ENCODE measurements around the gene RPL11. TPM values are rescaled to one million over a fixed set of nuclear protein-coding genes. Genes with fewer than 3 reads are reported as not detected.

Gene RPL11
- total and polyA plus RNA-seq, 2 of the 8 experiments (the other 6 are each of a cell fraction or from before 2014, with no cell fraction given), result 1,192 to 1,426 TPM

DNA sequence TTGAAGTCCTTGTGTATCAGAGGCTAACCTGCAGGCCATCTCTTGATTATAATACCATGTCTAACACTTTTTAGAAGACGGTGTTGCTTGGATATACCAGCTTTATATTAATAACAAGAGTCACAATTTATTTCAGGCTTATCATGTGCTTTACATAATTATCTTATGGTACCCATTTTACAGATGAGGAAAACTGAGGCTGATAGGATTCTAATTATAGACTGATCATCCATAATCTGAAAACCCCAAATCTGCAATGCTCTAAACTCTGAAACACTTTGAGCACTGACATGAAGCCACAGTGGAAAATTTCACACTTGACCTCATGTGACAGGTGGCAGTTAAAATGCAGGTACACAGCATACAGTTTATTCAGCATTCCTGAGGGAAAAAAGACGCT, 7.2 kb upstream of the RPL11 start (continued):
- TF ChIP-seq, protein P1, sequence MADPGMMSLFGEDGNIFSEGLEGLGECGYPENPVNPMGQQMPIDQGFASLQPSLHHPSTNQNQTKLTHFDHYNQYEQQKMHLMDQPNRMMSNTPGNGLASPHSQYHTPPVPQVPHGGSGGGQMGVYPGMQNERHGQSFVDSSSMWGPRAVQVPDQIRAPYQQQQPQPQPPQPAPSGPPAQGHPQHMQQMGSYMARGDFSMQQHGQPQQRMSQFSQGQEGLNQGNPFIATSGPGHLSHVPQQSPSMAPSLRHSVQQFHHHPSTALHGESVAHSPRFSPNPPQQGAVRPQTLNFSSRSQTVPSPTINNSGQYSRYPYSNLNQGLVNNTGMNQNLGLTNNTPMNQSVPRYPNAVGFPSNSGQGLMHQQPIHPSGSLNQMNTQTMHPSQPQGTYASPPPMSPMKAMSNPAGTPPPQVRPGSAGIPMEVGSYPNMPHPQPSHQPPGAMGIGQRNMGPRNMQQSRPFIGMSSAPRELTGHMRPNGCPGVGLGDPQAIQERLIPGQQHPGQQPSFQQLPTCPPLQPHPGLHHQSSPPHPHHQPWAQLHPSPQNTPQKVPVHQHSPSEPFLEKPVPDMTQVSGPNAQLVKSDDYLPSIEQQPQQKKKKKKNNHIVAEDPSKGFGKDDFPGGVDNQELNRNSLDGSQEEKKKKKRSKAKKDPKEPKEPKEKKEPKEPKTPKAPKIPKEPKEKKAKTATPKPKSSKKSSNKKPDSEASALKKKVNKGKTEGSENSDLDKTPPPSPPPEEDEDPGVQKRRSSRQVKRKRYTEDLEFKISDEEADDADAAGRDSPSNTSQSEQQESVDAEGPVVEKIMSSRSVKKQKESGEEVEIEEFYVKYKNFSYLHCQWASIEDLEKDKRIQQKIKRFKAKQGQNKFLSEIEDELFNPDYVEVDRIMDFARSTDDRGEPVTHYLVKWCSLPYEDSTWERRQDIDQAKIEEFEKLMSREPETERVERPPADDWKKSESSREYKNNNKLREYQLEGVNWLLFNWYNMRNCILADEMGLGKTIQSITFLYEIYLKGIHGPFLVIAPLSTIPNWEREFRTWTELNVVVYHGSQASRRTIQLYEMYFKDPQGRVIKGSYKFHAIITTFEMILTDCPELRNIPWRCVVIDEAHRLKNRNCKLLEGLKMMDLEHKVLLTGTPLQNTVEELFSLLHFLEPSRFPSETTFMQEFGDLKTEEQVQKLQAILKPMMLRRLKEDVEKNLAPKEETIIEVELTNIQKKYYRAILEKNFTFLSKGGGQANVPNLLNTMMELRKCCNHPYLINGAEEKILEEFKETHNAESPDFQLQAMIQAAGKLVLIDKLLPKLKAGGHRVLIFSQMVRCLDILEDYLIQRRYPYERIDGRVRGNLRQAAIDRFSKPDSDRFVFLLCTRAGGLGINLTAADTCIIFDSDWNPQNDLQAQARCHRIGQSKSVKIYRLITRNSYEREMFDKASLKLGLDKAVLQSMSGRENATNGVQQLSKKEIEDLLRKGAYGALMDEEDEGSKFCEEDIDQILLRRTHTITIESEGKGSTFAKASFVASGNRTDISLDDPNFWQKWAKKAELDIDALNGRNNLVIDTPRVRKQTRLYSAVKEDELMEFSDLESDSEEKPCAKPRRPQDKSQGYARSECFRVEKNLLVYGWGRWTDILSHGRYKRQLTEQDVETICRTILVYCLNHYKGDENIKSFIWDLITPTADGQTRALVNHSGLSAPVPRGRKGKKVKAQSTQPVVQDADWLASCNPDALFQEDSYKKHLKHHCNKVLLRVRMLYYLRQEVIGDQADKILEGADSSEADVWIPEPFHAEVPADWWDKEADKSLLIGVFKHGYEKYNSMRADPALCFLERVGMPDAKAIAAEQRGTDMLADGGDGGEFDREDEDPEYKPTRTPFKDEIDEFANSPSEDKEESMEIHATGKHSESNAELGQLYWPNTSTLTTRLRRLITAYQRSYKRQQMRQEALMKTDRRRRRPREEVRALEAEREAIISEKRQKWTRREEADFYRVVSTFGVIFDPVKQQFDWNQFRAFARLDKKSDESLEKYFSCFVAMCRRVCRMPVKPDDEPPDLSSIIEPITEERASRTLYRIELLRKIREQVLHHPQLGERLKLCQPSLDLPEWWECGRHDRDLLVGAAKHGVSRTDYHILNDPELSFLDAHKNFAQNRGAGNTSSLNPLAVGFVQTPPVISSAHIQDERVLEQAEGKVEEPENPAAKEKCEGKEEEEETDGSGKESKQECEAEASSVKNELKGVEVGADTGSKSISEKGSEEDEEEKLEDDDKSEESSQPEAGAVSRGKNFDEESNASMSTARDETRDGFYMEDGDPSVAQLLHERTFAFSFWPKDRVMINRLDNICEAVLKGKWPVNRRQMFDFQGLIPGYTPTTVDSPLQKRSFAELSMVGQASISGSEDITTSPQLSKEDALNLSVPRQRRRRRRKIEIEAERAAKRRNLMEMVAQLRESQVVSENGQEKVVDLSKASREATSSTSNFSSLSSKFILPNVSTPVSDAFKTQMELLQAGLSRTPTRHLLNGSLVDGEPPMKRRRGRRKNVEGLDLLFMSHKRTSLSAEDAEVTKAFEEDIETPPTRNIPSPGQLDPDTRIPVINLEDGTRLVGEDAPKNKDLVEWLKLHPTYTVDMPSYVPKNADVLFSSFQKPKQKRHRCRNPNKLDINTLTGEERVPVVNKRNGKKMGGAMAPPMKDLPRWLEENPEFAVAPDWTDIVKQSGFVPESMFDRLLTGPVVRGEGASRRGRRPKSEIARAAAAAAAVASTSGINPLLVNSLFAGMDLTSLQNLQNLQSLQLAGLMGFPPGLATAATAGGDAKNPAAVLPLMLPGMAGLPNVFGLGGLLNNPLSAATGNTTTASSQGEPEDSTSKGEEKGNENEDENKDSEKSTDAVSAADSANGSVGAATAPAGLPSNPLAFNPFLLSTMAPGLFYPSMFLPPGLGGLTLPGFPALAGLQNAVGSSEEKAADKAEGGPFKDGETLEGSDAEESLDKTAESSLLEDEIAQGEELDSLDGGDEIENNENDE (IDR thresholded peaks at IDR 0.05; ENCODE audit: insufficient replicate concordance, low read length), result no peak
- TF ChIP-seq SAP30 (IDR thresholded peaks at IDR 0.05; ENCODE audit: insufficient read depth, insufficient replicate concordance, low read length), result no peak

All from H1 (cell line).